HepG2 (cell line): Measurements from ENCODE around the gene GPBP1. TPM values are rescaled to one million over a fixed set of nuclear protein-coding genes. Genes with fewer than 3 reads are reported as not detected.

Experiments
- ATAC-seq: fragments of 200-7000 bp; cut with Tn5 transposase; 3 replicates; pipeline ENCODE4 v1.9.1; 2020; ENCODE audit warnings: mild to moderate bottlenecking, moderate library complexity
- BruUV-seq: library from RNA; stranded (reverse); fragments of 400-500 nt; replicated peaks from 2 replicates; lab custom pipeline; 2021; lab: Mats Ljungman, UMichigan
- CTCF ChIA-PET: fragments of 300-600 bp; formaldehyde crosslinking; extraction: SDS; loops from one replicate; lab custom pipeline; 2021; ENCODE audit warnings: low total read pairs, inconsistent platforms, low intra/inter-chr PET ratio; lab: Yijun Ruan, JAX
- POLR2A ChIA-PET: fragments of 350-600 bp; sonication (Branson Sonifier 250); formaldehyde crosslinking; loops from one replicate; lab custom pipeline; 2020; ENCODE audit warnings: antibody characterized with exemption, inconsistent platforms; lab: Yijun Ruan, JAX
- DNase-seq: peaks from one replicate; pipeline ENCODE4 v3.0.0-alpha.2; 2015; ENCODE audit warnings: low spot score
- FAIRE-seq: peaks from 3 replicates; lab custom pipeline; 2011; peaks lifted over from hg19 to GRCh38; lab: Jason Lieb, UNC
- H2AFZ ChIP-seq: one replicate; pipeline ENCODE4 v1.6.1; 2011; ENCODE audit warnings: low read length, inconsistent platforms
- H3K27ac ChIP-seq: fragments of 300-600 bp; 3 replicates; pipeline ENCODE4 v1.8.0; 2011; ENCODE audit warnings: mixed run types, mild to moderate bottlenecking, mixed read lengths, low read length, inconsistent platforms; ENCODE audit not compliant: insufficient read depth; ENCODE audit errors: extremely low read length
- H3K27me3 ChIP-seq, 2 experiments: fragments of 200-600 bp in 1 of 2; 2 replicates in 1 of 2; 3 replicates in 1 of 2; pipeline versions ENCODE4 v1.6.0 to v1.8.0; 2011; ENCODE audit warnings: low read length in 2 of 2, mild to moderate bottlenecking in 2 of 2, moderate library complexity in 2 of 2, inconsistent platforms in 1 of 2; ENCODE audit not compliant: insufficient read depth in 2 of 2, control insufficient read depth in 1 of 2
- H3K36me3 ChIP-seq, 2 experiments: fragments of 200-600 bp in 1 of 2; replicated peaks in 1 of 2; 2 replicates in 1 of 2; 3 replicates in 1 of 2; pipeline versions ENCODE4 v1.5.1 to v1.8.0; 2011; ENCODE audit warnings: low read length in 2 of 2, inconsistent platforms in 1 of 2; ENCODE audit not compliant: insufficient read depth in 2 of 2, control insufficient read depth in 1 of 2
- H3K4me1 ChIP-seq: 2 replicates; pipeline ENCODE4 v1.5.1; 2012; ENCODE audit warnings: low read length, inconsistent platforms; ENCODE audit not compliant: insufficient read depth
- H3K4me2 ChIP-seq: 2 replicates; pipeline ENCODE4 v1.6.0; 2011; ENCODE audit warnings: low read depth, low read length, inconsistent platforms
- H3K4me3 ChIP-seq, 3 experiments: fragments of 200-600 bp in 1 of 3; sonication (generic), shearing (Covaris generic) in 1 of 3; replicated peaks in 1 of 3; 2 replicates each; pipeline ENCODE4 v1.5.1; 2011 to 2016; ENCODE audit warnings: low read length in 3 of 3, inconsistent platforms in 2 of 3, low read depth in 2 of 3, mild to moderate bottlenecking in 2 of 3, control low read depth in 1 of 3, mixed read lengths in 1 of 3; ENCODE audit not compliant: insufficient read depth in 1 of 3
- H3K79me2 ChIP-seq: one replicate; pipeline ENCODE4 v1.6.1; 2011; ENCODE audit warnings: low read length, inconsistent platforms; ENCODE audit not compliant: insufficient read depth
- H3K9ac ChIP-seq: 2 replicates; pipeline ENCODE4 v1.6.0; 2011; ENCODE audit warnings: mild to moderate bottlenecking, low read depth, low read length, inconsistent platforms; ENCODE audit not compliant: insufficient read depth
- H3K9me3 ChIP-seq: 2 replicates; pipeline ENCODE4 v1.5.1; 2012; ENCODE audit warnings: mild to moderate bottlenecking, low read length
- H4K20me1 ChIP-seq: 2 replicates; pipeline ENCODE4 v1.6.0; 2011; ENCODE audit warnings: inconsistent platforms, mild to moderate bottlenecking, low read length, moderate library complexity; ENCODE audit not compliant: insufficient read depth
- AFF4 ChIP-seq: sonication (generic); formaldehyde crosslinking; IDR thresholded peaks from 2 replicates; pipeline ENCODE4 v1.4.0; 2020; ENCODE audit warnings: missing genetic modification reagents
- HOXA3 ChIP-seq: sonication (generic); formaldehyde crosslinking; IDR thresholded peaks from 2 replicates; pipeline ENCODE4 v1.5.0; 2020; ENCODE audit warnings: missing genetic modification reagents
- ISL2 ChIP-seq: sonication (generic); formaldehyde crosslinking; IDR thresholded peaks from 2 replicates; pipeline ENCODE4 v1.5.0; 2020; ENCODE audit warnings: missing genetic modification reagents
- KIAA2018 ChIP-seq: sonication (generic); formaldehyde crosslinking; IDR thresholded peaks from 2 replicates; pipeline ENCODE4 v1.5.0; 2020; ENCODE audit warnings: mild to moderate bottlenecking, missing genetic modification reagents, borderline replicate concordance
- MED13 ChIP-seq: sonication (generic); formaldehyde crosslinking; IDR thresholded peaks from 2 replicates; pipeline ENCODE4 v1.5.0; 2020; ENCODE audit warnings: missing genetic modification reagents
- NR2F2 ChIP-seq: IDR thresholded peaks from 2 replicates; pipeline ENCODE4 v1.6.1; 2012; ENCODE audit warnings: low read depth, inconsistent platforms, borderline replicate concordance
- SMAD9 ChIP-seq: sonication (generic); formaldehyde crosslinking; IDR thresholded peaks from 2 replicates; pipeline ENCODE4 v1.5.1; 2020; ENCODE audit warnings: mild to moderate bottlenecking, missing genetic modification reagents
- SRY ChIP-seq: sonication (generic); formaldehyde crosslinking; IDR thresholded peaks from 2 replicates; pipeline ENCODE4 v1.8.0; 2022; ENCODE audit warnings: mild to moderate bottlenecking, missing genetic modification reagents
- TCF7 ChIP-seq: sonication (generic); IDR thresholded peaks from 2 replicates; pipeline ENCODE4 v1.6.1; 2016; ENCODE audit warnings: antibody characterized with exemption, low read depth
- ZBTB34 ChIP-seq: sonication (generic); formaldehyde crosslinking; IDR thresholded peaks from 2 replicates; pipeline ENCODE4 v1.8.0; 2022; ENCODE audit warnings: mild to moderate bottlenecking, missing genetic modification reagents
- ZNF12 ChIP-seq: sonication (generic); formaldehyde crosslinking; IDR thresholded peaks from 2 replicates; pipeline ENCODE4 v1.5.0; 2020; ENCODE audit warnings: missing genetic modification reagents
- ZNF232 ChIP-seq: sonication (generic); formaldehyde crosslinking; IDR thresholded peaks from 2 replicates; pipeline ENCODE4 v1.4.0; 2020; ENCODE audit warnings: missing genetic modification reagents, borderline replicate concordance
- ZNF878 ChIP-seq: sonication (generic); formaldehyde crosslinking; IDR thresholded peaks from 2 replicates; pipeline ENCODE4 v1.8.1; 2023; ENCODE audit warnings: mild to moderate bottlenecking, missing genetic modification reagents, moderate library complexity
- WGBS: methylation state at CpG from one replicate; pipeline ENCODE4 v1.1.6; 2017; ENCODE audit warnings: low lambda C conversion rate; 5-methylcytosine and 5-hydroxymethylcytosine counted together
- in situ Hi-C: cut with HindIII; loops from 2 replicates; pipeline ENCODE4 v1.10.0; 2017; ENCODE audit warnings: low pct_unique_long_range_greater_than_20kb; ENCODE audit not compliant: extremely low pct_ligation_motif_present
- intact Hi-C: fragments of 100-400 bp; cut with micrococcal nuclease; formaldehyde crosslinking; loops from one replicate; pipeline ENCODE4 v1.10.0; 2022; ENCODE audit not compliant: unreplicated experiment
- polyA plus RNA-seq, 8 experiments: library from polyadenylated mRNA; depleted of rRNA in 3 of 8; stranded (reverse) in 7 of 8; unstranded in 1 of 8; fragments of >200 nt; fragmentation: Illumina TruSeq in 4 of 8; extraction: Trizol in 4 of 8; gene quantifications; 2 replicates each; pipeline versions ENCODE4 v1.2.1 to v1.2.3, GENCODE V29; 2011 to 2016; ENCODE audit warnings: low read depth in 4 of 8, missing spikeins in 1 of 8, mixed read lengths in 1 of 8; ENCODE audit not compliant: insufficient read depth in 1 of 8
- total RNA-seq, 5 experiments: library from RNA; depleted of rRNA; stranded (reverse); fragments of >200 nt; fragmentation: Illumina TruSeq; extraction: Trizol; gene quantifications; 2 replicates each; pipeline ENCODE4 v1.2.3, GENCODE V29; 2016; ENCODE audit warnings: low read depth in 1 of 5

GPBP1 gene
- total and polyA plus RNA-seq, 2 of the 13 experiments (the other 11 are each of a cell fraction or from before 2014, with no cell fraction given), result 27.1 to 72.2 TPM

GRCh38 chr5:57191986-57192385 lies 18.1 kb downstream of the GPBP1 start:
- 93% methylated on average over 2 of the region's 2 CpGs for WGBS
- ATAC-seq (no peak), DNase-seq (no peak), FAIRE-seq (no peak)
- in situ Hi-C loops, result no loop called here
- no peak overlapping the region for H3K4me2 ChIP-seq
- no peaks in the 10 kb centered on the region for H3K27me3 ChIP-seq
- H2AFZ ChIP-seq, result no peak overlapping the region
- no peak overlapping the region for H3K4me3 ChIP-seq
- no peak overlapping the region for H3K9ac ChIP-seq
- BruUV-seq, result no TSS peak
- peaks cover 50% of the 10 kb centered on the region for H3K4me1 ChIP-seq
- CTCF ChIA-PET, result no interaction called here
- no peaks in the 10 kb centered on the region for H3K9me3 ChIP-seq
- intact Hi-C loops, result no loop called here
- peaks cover 100% of the 10 kb centered on the region for H3K79me2 ChIP-seq
- POLR2A ChIA-PET, result interaction anchor here (1.7 kb wide), 1 partner anchor 13 kb away, joined by 3 read pairs; no protein-coding TSS in a partner anchor
- H3K36me3 ChIP-seq, result peaks cover 0 to 12% of the 10 kb centered on the region in 2 experiments; a peak in 3 of 5 replicates
- H4K20me1 ChIP-seq, result peaks cover 75% of the 10 kb centered on the region
- H3K27ac ChIP-seq, result no peak overlapping the region
- TF ChIP-seq HOXA3 (CRISPR knock-in tag), result no peak
- TF ChIP-seq SRY (CRISPR knock-in tag), result no peak
- TF ChIP-seq TCF7, result no peak
- TF ChIP-seq ZNF12 (CRISPR knock-in tag), result no peak
- TF ChIP-seq AFF4 (CRISPR knock-in tag), result no peak
- no peak for TF ChIP-seq SMAD9 (CRISPR knock-in tag)
- no peak for TF ChIP-seq MED13
- no peak for TF ChIP-seq ZNF232
- no peak for TF ChIP-seq NR2F2
- TF ChIP-seq ZNF878 (CRISPR knock-in tag), result no peak
- no peak for TF ChIP-seq ISL2 (CRISPR knock-in tag)
- TF ChIP-seq KIAA2018 (CRISPR knock-in tag), result no peak
- no peak for TF ChIP-seq ZBTB34 (CRISPR knock-in tag)
